ENCODE data around the gene POLD1.

GRCh38 chr19:50384685-50385535 is 763 bp downstream of the POLD1 start:
- no peak for TF ChIP-seq POLR2A (IDR thresholded peaks at IDR 0.05; ENCODE audit: low read depth, low read length)
- TF ChIP-seq TAF1 (IDR thresholded peaks at IDR 0.05; ENCODE audit: borderline replicate concordance, low read depth, low read length): no peak

Data from GM12892 (cell line).